Measurements from ENCODE around the gene NARS2.

The NARS2 gene

GRCh38 chr11:78424334-78425270, 150.1 kb downstream of the NARS2 start:
- Histone ChIP-seq H3K4me2 (ENCODE audit: low read length) (no peak overlapping the region), H3K4me1 (ENCODE audit: insufficient read depth, low read length, severe bottlenecking) (peaks cover 26% of the 10 kb centered on the region), H3K79me2 (ENCODE audit: insufficient read depth, low read length) (no peaks in the 10 kb centered on the region), H3K27me3 (ENCODE audit: insufficient read depth, low read length) (no peaks in the 10 kb centered on the region), H3K36me3 (ENCODE audit: insufficient read depth, low read length) (no peaks in the 10 kb centered on the region), H3K27ac (ENCODE audit: low read depth, low read length, poor library complexity, severe bottlenecking) (no peak overlapping the region), H3K9ac (ENCODE audit: low read length) (no peak overlapping the region), H4K20me1 (ENCODE audit: insufficient read depth, low read length) (no peaks in the 10 kb centered on the region), H2AFZ (ENCODE audit: low read length) (no peak overlapping the region), H3K9me3 (ENCODE audit: low read length) (no peaks in the 10 kb centered on the region), H3K4me3 (ENCODE audit: low read depth, low read length, poor library complexity, severe bottlenecking) (no peak overlapping the region), H3F3A (ENCODE audit: insufficient read depth, low read length) (no peaks in the 10 kb centered on the region; the same call in 1 of the 2 replicates), H3K9me2 (ENCODE audit: low read depth, low read length) (no peaks in the 10 kb centered on the region)
- TF ChIP-seq EZH2 (IDR thresholded peaks at IDR 0.05; ENCODE audit: borderline replicate concordance, low read length) (no peak), CTCF (IDR thresholded peaks at IDR 0.05; ENCODE audit: low read length) (no peak)

GRCh38 chr11:78423241-78423640, 151.4 kb downstream of the NARS2 start:
- Histone ChIP-seq H3K27me3 (ENCODE audit: insufficient read depth, low read length) (no peaks in the 10 kb centered on the region; the same call in 1 of the 2 replicates), H3K9ac (ENCODE audit: low read length) (no peak overlapping the region), H3K4me3 (ENCODE audit: low read depth, low read length, poor library complexity, severe bottlenecking) (no peak overlapping the region), H3K4me1 (ENCODE audit: insufficient read depth, low read length, severe bottlenecking) (peaks cover 31% of the 10 kb centered on the region), H2AFZ (ENCODE audit: low read length) (no peak overlapping the region), H3F3A (ENCODE audit: insufficient read depth, low read length) (no peaks in the 10 kb centered on the region), H3K36me3 (ENCODE audit: insufficient read depth, low read length) (no peaks in the 10 kb centered on the region), H3K79me2 (ENCODE audit: insufficient read depth, low read length) (no peaks in the 10 kb centered on the region), H3K4me2 (ENCODE audit: low read length) (no peak overlapping the region), H4K20me1 (ENCODE audit: insufficient read depth, low read length) (no peaks in the 10 kb centered on the region), H3K9me2 (ENCODE audit: low read depth, low read length) (no peaks in the 10 kb centered on the region), H3K9me3 (ENCODE audit: low read length) (no peaks in the 10 kb centered on the region), H3K27ac (ENCODE audit: low read depth, low read length, poor library complexity, severe bottlenecking) (no peak overlapping the region)
- no peak for TF ChIP-seq EZH2 (IDR thresholded peaks at IDR 0.05; ENCODE audit: borderline replicate concordance, low read length)
- no peak for TF ChIP-seq CTCF (IDR thresholded peaks at IDR 0.05; ENCODE audit: low read length)

GRCh38 chr11:78420796-78421209, 153.9 kb downstream of the NARS2 start:
- Histone ChIP-seq H3K36me3 (ENCODE audit: insufficient read depth, low read length) (no peaks in the 10 kb centered on the region), H3K9me2 (ENCODE audit: low read depth, low read length) (no peaks in the 10 kb centered on the region), H3F3A (ENCODE audit: insufficient read depth, low read length) (no peaks in the 10 kb centered on the region), H3K79me2 (ENCODE audit: insufficient read depth, low read length) (no peaks in the 10 kb centered on the region), H3K27ac (ENCODE audit: low read depth, low read length, poor library complexity, severe bottlenecking) (no peak overlapping the region), H3K4me2 (ENCODE audit: low read length) (0 out of 2 replicates have a peak overlapping the region, but pooled peaks have one; percentile 3), H2AFZ (ENCODE audit: low read length) (no peak overlapping the region), H3K9ac (ENCODE audit: low read length) (no peak overlapping the region), H3K4me3 (ENCODE audit: low read depth, low read length, poor library complexity, severe bottlenecking) (no peak overlapping the region), H3K27me3 (ENCODE audit: insufficient read depth, low read length) (no peaks in the 10 kb centered on the region; the same call in 1 of the 2 replicates), H3K4me1 (ENCODE audit: insufficient read depth, low read length, severe bottlenecking) (peaks cover 37% of the 10 kb centered on the region), H4K20me1 (ENCODE audit: insufficient read depth, low read length) (no peaks in the 10 kb centered on the region), H3K9me3 (ENCODE audit: low read length) (no peaks in the 10 kb centered on the region)
- TF ChIP-seq CTCF (IDR thresholded peaks at IDR 0.05; ENCODE audit: low read length) (no peak), EZH2 (IDR thresholded peaks at IDR 0.05; ENCODE audit: borderline replicate concordance, low read length) (no peak)
